Osteocyte (in vitro differentiated cells): ENCODE data around the gene PRDM11. TPM values are rescaled to one million over a fixed set of nuclear protein-coding genes. Genes with fewer than 3 reads are reported as not detected.

Experiments used
- DNase-seq: peaks from one replicate; pipeline ENCODE4 v3.0.0; 2021; ENCODE audit warnings: mixed read lengths; ENCODE audit not compliant: unreplicated experiment; ENCODE audit errors: extremely low spot score
- H3K27ac Mint-ChIP-seq: one replicate; pipeline ENCODE4 v1.8.0; 2021; ENCODE audit warnings: mild to moderate bottlenecking, mixed read lengths; ENCODE audit not compliant: unreplicated experiment
- H3K27me3 Mint-ChIP-seq: one replicate; pipeline ENCODE4 v1.8.0; 2021; ENCODE audit warnings: mixed read lengths; ENCODE audit not compliant: unreplicated experiment
- H3K36me3 Mint-ChIP-seq: one replicate; pipeline ENCODE4 v1.8.0; 2021; ENCODE audit warnings: mixed read lengths; ENCODE audit not compliant: unreplicated experiment
- H3K4me1 Mint-ChIP-seq: one replicate; pipeline ENCODE4 v1.8.0; 2021; ENCODE audit warnings: mixed read lengths; ENCODE audit not compliant: unreplicated experiment
- H3K4me3 Mint-ChIP-seq: one replicate; pipeline ENCODE4 v1.8.0; 2021; ENCODE audit warnings: mild to moderate bottlenecking, moderate library complexity, mixed read lengths; ENCODE audit not compliant: unreplicated experiment
- H3K9me3 Mint-ChIP-seq: one replicate; pipeline ENCODE4 v1.8.0; 2021; ENCODE audit warnings: mixed read lengths; ENCODE audit not compliant: unreplicated experiment
- total RNA-seq: library from RNA; stranded (reverse); gene quantifications from 2 replicates; pipeline ENCODE4 v1.2.1, GENCODE V29; 2021
- TF ChIP-seq, protein P1 (sequence below): fragments of 200-600 bp; sonication (generic); IDR thresholded peaks from 2 replicates; pipeline ENCODE4 v1.5.0; 2021; ENCODE audit warnings: antibody characterized with exemption, mild to moderate bottlenecking, moderate library complexity

Gene PRDM11
- total RNA-seq, 1 donor from 2014 or later: 25.4 TPM

DNA sequence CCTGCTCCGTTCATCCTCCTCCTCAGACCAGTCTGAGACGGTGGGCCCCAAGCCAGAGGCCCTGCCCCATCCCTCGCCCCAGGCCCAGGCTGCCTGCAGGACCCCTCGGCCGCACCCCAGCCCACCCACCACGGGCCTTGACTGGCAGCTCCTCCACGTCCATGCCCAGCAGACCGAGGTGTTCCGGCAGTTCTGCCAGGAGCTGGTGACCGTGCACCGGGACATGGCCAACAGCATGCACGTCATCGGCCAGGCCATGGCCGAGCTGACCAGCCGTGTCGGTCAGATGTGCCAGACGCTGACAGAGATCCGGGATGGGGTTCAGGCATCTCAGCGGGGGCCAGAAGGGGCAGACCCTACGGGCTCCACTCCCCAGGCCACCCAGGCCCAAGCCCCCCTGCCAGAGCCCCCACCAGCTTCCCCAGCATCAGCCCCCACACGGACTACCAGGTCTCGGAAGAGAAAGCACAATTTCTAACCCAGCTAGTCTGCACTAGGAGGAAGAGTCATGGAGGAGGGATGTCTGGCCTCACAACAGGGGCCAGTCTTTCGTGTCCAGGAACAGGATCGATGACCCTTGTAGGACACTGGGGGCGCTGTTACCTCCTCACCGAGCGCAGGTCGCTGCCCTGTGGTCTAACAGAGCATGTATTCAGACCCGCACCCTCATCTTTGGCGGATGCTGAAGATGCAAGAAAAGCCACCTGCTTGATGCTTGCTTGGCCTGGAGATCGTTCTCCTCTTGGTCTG is 66.3 kb downstream of the PRDM11 start:
- Mint-ChIP-seq H3K4me3 (no peak overlapping the region), H3K27ac (no peak overlapping the region), H3K36me3 (peaks cover 15% of the 10 kb centered on the region), H3K4me1 (peaks cover 16% of the 10 kb centered on the region), H3K9me3 (no peaks in the 10 kb centered on the region), H3K27me3 (no peaks in the 10 kb centered on the region)
- DNase-seq: no peak
- TF ChIP-seq, protein P1, sequence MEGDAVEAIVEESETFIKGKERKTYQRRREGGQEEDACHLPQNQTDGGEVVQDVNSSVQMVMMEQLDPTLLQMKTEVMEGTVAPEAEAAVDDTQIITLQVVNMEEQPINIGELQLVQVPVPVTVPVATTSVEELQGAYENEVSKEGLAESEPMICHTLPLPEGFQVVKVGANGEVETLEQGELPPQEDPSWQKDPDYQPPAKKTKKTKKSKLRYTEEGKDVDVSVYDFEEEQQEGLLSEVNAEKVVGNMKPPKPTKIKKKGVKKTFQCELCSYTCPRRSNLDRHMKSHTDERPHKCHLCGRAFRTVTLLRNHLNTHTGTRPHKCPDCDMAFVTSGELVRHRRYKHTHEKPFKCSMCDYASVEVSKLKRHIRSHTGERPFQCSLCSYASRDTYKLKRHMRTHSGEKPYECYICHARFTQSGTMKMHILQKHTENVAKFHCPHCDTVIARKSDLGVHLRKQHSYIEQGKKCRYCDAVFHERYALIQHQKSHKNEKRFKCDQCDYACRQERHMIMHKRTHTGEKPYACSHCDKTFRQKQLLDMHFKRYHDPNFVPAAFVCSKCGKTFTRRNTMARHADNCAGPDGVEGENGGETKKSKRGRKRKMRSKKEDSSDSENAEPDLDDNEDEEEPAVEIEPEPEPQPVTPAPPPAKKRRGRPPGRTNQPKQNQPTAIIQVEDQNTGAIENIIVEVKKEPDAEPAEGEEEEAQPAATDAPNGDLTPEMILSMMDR: no peak

DNA sequence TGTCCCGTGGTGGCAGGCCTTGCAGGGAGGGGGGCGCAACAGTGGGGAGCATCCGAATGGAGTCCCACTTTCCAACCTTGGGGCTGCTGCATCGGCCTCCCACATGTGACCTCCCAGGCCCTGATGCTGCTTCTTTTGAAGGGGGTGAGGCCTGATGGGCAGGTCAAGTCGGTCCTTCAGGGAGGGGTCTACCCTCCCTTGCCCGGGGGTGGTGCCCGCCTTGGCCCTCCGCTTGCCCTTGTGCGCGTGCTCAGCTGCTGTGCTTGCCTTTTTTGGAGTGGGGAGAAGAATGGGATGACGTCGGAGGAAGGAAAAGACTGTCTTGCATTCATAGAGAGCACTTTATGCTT is 66.9 kb downstream of the PRDM11 start:
- Mint-ChIP-seq H3K4me1 (peaks cover 16% of the 10 kb centered on the region), H3K27ac (no peak overlapping the region), H3K4me3 (no peak overlapping the region), H3K27me3 (no peaks in the 10 kb centered on the region), H3K36me3 (peaks cover 15% of the 10 kb centered on the region), H3K9me3 (no peaks in the 10 kb centered on the region)
- DNase-seq: no peak
- TF ChIP-seq, protein P1: no peak

- Mint-ChIP-seq H3K9me3 (no peaks in the 10 kb centered on the region), H3K27me3 (no peaks in the 10 kb centered on the region), H3K4me1 (peaks cover 15% of the 10 kb centered on the region), H3K4me3 (no peak overlapping the region), H3K27ac (no peak overlapping the region), H3K36me3 (peaks cover 15% of the 10 kb centered on the region)
- no peak for DNase-seq
- TF ChIP-seq, protein P1: no peak
These were observed 67.3 kb downstream of the PRDM11 start for GRCh38 chr11:45213717-45214116.

- no peak for DNase-seq
- Mint-ChIP-seq H3K4me3 (no peak overlapping the region), H3K36me3 (peaks cover 20% of the 10 kb centered on the region), H3K27ac (no peak overlapping the region), H3K27me3 (no peaks in the 10 kb centered on the region), H3K9me3 (no peaks in the 10 kb centered on the region), H3K4me1 (peaks cover 3% of the 10 kb centered on the region)
- TF ChIP-seq, protein P1: no peak
These were observed 68.8 kb downstream of the PRDM11 start for GRCh38 chr11:45215098-45215865.

GRCh38 chr11:45216031-45216430 is 69.6 kb downstream of the PRDM11 start:
- Mint-ChIP-seq H3K4me3 (no peak overlapping the region), H3K4me1 (no peaks in the 10 kb centered on the region), H3K27ac (no peak overlapping the region), H3K36me3 (peaks cover 27% of the 10 kb centered on the region), H3K9me3 (no peaks in the 10 kb centered on the region), H3K27me3 (no peaks in the 10 kb centered on the region)
- TF ChIP-seq, protein P1: no peak
- DNase-seq: no peak
